Neural crest cell (in vitro differentiated cells): ENCODE data around the gene UBE2L5. TPM values are rescaled to one million over a fixed set of nuclear protein-coding genes. Genes with fewer than 3 reads are reported as not detected.

Source experiments
- DNase-seq: peaks from one replicate; pipeline ENCODE4 v3.0.0; 2021; ENCODE audit warnings: low read depth, mixed read lengths, low spot score
- H3K27ac Mint-ChIP-seq: one replicate; pipeline ENCODE4 v1.8.0; 2021; ENCODE audit warnings: mild to moderate bottlenecking, mixed read lengths; ENCODE audit not compliant: unreplicated experiment
- H3K27me3 Mint-ChIP-seq: 2 replicates; pipeline ENCODE4 v1.8.0; 2021; ENCODE audit warnings: low read depth, mild to moderate bottlenecking, mixed read lengths
- H3K36me3 Mint-ChIP-seq: 2 replicates; pipeline ENCODE4 v1.8.0; 2021; ENCODE audit warnings: low read depth, mild to moderate bottlenecking, mixed read lengths
- H3K4me1 Mint-ChIP-seq: 2 replicates; pipeline ENCODE4 v1.8.0; 2021; ENCODE audit warnings: mixed read lengths
- H3K4me3 Mint-ChIP-seq: one replicate; pipeline ENCODE4 v1.8.0; 2021; ENCODE audit warnings: mild to moderate bottlenecking, mixed read lengths
- H3K9me3 Mint-ChIP-seq: 2 replicates; pipeline ENCODE4 v1.8.0; 2021; ENCODE audit warnings: mixed read lengths
- CTCF ChIP-seq: fragments of 200-600 bp; sonication (generic); conservative IDR thresholded peaks from 2 replicates; pipeline ENCODE4 v1.5.0; 2021; ENCODE audit warnings: antibody characterized with exemption, mild to moderate bottlenecking
- total RNA-seq: library from RNA; stranded (reverse); gene quantifications from 2 replicates; pipeline ENCODE4 v1.2.1, GENCODE V29; 2021

The UBE2L5 gene
- total RNA-seq, 1 donor from 2014 or later = not detected

GRCh38 chr13:30400376-30400775 lies 21.9 kb upstream of the UBE2L5 start:
- TF ChIP-seq CTCF = no peak
- no peak overlapping the region for H3K27ac Mint-ChIP-seq
- H3K4me3 Mint-ChIP-seq = no peak overlapping the region
- no peak for DNase-seq
- H3K36me3 Mint-ChIP-seq = no peaks in the 10 kb centered on the region
- no peaks in the 10 kb centered on the region for H3K27me3 Mint-ChIP-seq
- no peaks in the 10 kb centered on the region for H3K9me3 Mint-ChIP-seq
- H3K4me1 Mint-ChIP-seq = peaks cover 8% of the 10 kb centered on the region

GRCh38 chr13:30401347-30401746 lies 20.9 kb upstream of the UBE2L5 start:
- Mint-ChIP-seq H3K36me3 (no peaks in the 10 kb centered on the region), H3K27me3 (no peaks in the 10 kb centered on the region), H3K4me1 (peaks cover 5% of the 10 kb centered on the region), H3K27ac (no peak overlapping the region), H3K4me3 (no peak overlapping the region), H3K9me3 (no peaks in the 10 kb centered on the region)
- DNase-seq = no peak
- no peak for TF ChIP-seq CTCF

- Mint-ChIP-seq H3K36me3 (no peaks in the 10 kb centered on the region), H3K4me3 (no peak overlapping the region), H3K27me3 (no peaks in the 10 kb centered on the region), H3K27ac (no peak overlapping the region), H3K9me3 (no peaks in the 10 kb centered on the region), H3K4me1 (peaks cover 9% of the 10 kb centered on the region)
- no peak for DNase-seq
- TF ChIP-seq CTCF = no peak
Measured at GRCh38 chr13:30403456-30403855, 18.8 kb upstream of the UBE2L5 start.

GRCh38 chr13:30404207-30404606 lies 18.1 kb upstream of the UBE2L5 start:
- DNase-seq = no peak
- Mint-ChIP-seq H3K36me3 (no peaks in the 10 kb centered on the region), H3K27me3 (no peaks in the 10 kb centered on the region), H3K4me1 (peaks cover 9% of the 10 kb centered on the region), H3K9me3 (no peaks in the 10 kb centered on the region), H3K4me3 (no peak overlapping the region), H3K27ac (no peak overlapping the region)
- TF ChIP-seq CTCF = no peak

GRCh38 chr13:30406779-30407416 lies 15.4 kb upstream of the UBE2L5 start:
- no peak for DNase-seq
- Mint-ChIP-seq H3K27ac (no peak overlapping the region), H3K9me3 (no peaks in the 10 kb centered on the region), H3K4me1 (peaks cover 15% of the 10 kb centered on the region), H3K27me3 (no peaks in the 10 kb centered on the region), H3K36me3 (no peaks in the 10 kb centered on the region), H3K4me3 (no peak overlapping the region)
- no peak for TF ChIP-seq CTCF
